WTC11 (cell line): ENCODE measurements around the gene CLDN14. TPM values are rescaled to one million over a fixed set of nuclear protein-coding genes. Genes with fewer than 3 reads are reported as not detected.

ENCODE experiments used
- ATAC-seq: fragments of 200-7000 bp; cut with Tn5 transposase; 2 replicates; pipeline ENCODE4 v1.10.0; 2021; ENCODE audit warnings: mild to moderate bottlenecking, moderate library complexity
- CTCF ChIA-PET: fragments of 300-600 bp; sonication (Branson Sonifier 250); formaldehyde crosslinking; loops from one replicate; lab custom pipeline; 2021; ENCODE audit warnings: antibody characterized with exemption; lab: Charles Lee
- POLR2A ChIA-PET: fragments of 350-600 bp; sonication (Branson Sonifier 250); formaldehyde crosslinking; loops from one replicate; lab custom pipeline; 2021; ENCODE audit warnings: antibody characterized with exemption; lab: Charles Lee
- DNase-seq: peaks from one replicate; pipeline ENCODE4 v3.0.0; 2021; ENCODE audit warnings: low spot score
- H3K27ac Mint-ChIP-seq: 2 replicates; pipeline ENCODE4 v1.8.0; 2021; ENCODE audit warnings: mixed read lengths
- H3K27me3 Mint-ChIP-seq: 2 replicates; pipeline ENCODE4 v1.8.0; 2021; ENCODE audit warnings: low read depth, mild to moderate bottlenecking, moderate library complexity, mixed read lengths
- H3K36me3 Mint-ChIP-seq: 2 replicates; pipeline ENCODE4 v1.8.0; 2021; ENCODE audit warnings: mixed read lengths
- H3K4me1 Mint-ChIP-seq: 2 replicates; pipeline ENCODE4 v1.8.0; 2022; ENCODE audit warnings: mixed read lengths
- H3K4me3 Mint-ChIP-seq: 2 replicates; pipeline ENCODE4 v1.8.0; 2021; ENCODE audit warnings: mild to moderate bottlenecking, moderate library complexity, mixed read lengths
- H3K9me3 Mint-ChIP-seq: 2 replicates; pipeline ENCODE4 v1.8.0; 2021; ENCODE audit warnings: mixed read lengths
- ESRRA ChIP-seq: sonication (generic); formaldehyde crosslinking; IDR thresholded peaks from 2 replicates; pipeline ENCODE4 v1.8.1; 2022; ENCODE audit warnings: mild to moderate bottlenecking, missing genetic modification reagents, borderline replicate concordance
- HMGA2 ChIP-seq: fragments of 250-450 bp; sonication (Bioruptor Pico); IDR thresholded peaks from 2 replicates; pipeline ENCODE4 v1.4.0; 2021; ENCODE audit warnings: mild to moderate bottlenecking, moderate library complexity
- NR3C1 ChIP-seq: sonication (generic); formaldehyde crosslinking; conservative IDR thresholded peaks from 2 replicates; pipeline ENCODE4 v1.8.1; 2023; ENCODE audit warnings: low read depth, mild to moderate bottlenecking, missing genetic modification reagents
- total RNA-seq: library from RNA; stranded (reverse); gene quantifications from 3 replicates; pipeline ENCODE4 v1.2.3, GENCODE V29; 2021
- TF ChIP-seq, protein P1 (sequence below): fragments of 250-450 bp; sonication (Bioruptor Pico); IDR thresholded peaks from 2 replicates; pipeline ENCODE4 v1.9.0; 2021; ENCODE audit warnings: mild to moderate bottlenecking
- TF ChIP-seq, protein P2 (sequence below): sonication (generic); formaldehyde crosslinking; IDR thresholded peaks from 2 replicates; pipeline ENCODE4 v1.8.1; 2022; ENCODE audit warnings: mild to moderate bottlenecking, moderate library complexity, missing genetic modification reagents
- TF ChIP-seq, protein P3 (sequence below): sonication (generic); formaldehyde crosslinking; IDR thresholded peaks from 2 replicates; pipeline ENCODE4 v1.8.0; 2022; ENCODE audit warnings: missing genetic modification reagents
- TF ChIP-seq, protein P4 (sequence below): sonication (generic); formaldehyde crosslinking; IDR thresholded peaks from 2 replicates; pipeline ENCODE4 v1.8.1; 2022; ENCODE audit warnings: low read depth, missing genetic modification reagents, borderline replicate concordance
- TF ChIP-seq, protein P5 (sequence below): sonication (generic); formaldehyde crosslinking; IDR thresholded peaks from 2 replicates; pipeline ENCODE4 v1.8.1; 2023; ENCODE audit warnings: mild to moderate bottlenecking, missing genetic modification reagents
- TF ChIP-seq, protein P6 (sequence below): sonication (generic); formaldehyde crosslinking; IDR thresholded peaks from 2 replicates; pipeline ENCODE4 v1.8.0; 2022; ENCODE audit warnings: mild to moderate bottlenecking, missing genetic modification reagents

Gene CLDN14
- total RNA-seq, 1 experiment from 2014 or later: not detected

DNA sequence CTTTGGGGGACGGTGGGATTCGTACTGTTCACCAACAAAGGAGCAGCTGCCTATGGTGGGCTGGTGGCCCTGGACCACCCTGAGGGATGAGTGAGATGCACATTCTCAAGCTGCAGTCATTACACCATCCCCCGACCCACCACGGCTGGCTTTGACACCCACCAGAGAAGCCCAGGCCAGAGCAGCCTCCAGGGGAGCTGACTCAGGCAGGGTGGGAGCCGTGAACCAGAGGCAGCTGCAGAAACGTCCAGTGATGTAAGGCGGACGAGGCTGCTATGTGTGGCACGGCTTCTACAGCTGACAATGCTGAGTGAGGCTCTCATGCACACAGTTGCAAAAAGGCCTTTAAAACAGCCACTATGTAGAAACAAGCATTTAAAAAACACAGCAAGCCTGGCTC lies 54.6 kb downstream of the CLDN14 start (continued):
- TF ChIP-seq, protein P1, sequence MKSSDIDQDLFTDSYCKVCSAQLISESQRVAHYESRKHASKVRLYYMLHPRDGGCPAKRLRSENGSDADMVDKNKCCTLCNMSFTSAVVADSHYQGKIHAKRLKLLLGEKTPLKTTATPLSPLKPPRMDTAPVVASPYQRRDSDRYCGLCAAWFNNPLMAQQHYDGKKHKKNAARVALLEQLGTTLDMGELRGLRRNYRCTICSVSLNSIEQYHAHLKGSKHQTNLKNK (CRISPR knock-in tag): no peak
- TF ChIP-seq HMGA2: no peak

DNA sequence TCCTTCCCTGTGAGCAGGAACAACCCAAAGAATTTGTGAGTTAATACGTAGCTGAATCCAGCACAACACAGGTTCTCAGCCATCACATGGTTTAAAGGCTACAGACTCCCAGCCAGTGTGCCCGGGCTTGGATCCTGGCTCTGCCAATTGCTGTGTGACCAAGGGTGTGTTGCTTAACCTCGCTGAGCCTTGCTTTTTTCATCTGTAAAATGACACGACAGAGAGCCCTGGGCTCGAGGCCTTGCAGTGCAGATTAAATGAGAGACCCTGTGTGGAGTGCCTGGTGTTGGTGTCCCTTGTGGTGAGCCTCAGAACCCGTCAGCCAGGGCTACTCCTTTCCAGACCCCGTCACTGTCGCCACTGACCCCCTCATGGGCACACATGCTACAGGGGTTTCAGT lies 55.3 kb downstream of the CLDN14 start:
- TF ChIP-seq NR3C1 (CRISPR knock-in tag): no peak
- TF ChIP-seq, protein P2, sequence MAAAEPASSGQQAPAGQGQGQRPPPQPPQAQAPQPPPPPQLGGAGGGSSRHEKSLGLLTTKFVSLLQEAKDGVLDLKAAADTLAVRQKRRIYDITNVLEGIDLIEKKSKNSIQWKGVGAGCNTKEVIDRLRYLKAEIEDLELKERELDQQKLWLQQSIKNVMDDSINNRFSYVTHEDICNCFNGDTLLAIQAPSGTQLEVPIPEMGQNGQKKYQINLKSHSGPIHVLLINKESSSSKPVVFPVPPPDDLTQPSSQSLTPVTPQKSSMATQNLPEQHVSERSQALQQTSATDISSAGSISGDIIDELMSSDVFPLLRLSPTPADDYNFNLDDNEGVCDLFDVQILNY (CRISPR knock-in tag): no peak
- no peak for TF ChIP-seq ESRRA (CRISPR knock-in tag)
- TF ChIP-seq, protein P3, sequence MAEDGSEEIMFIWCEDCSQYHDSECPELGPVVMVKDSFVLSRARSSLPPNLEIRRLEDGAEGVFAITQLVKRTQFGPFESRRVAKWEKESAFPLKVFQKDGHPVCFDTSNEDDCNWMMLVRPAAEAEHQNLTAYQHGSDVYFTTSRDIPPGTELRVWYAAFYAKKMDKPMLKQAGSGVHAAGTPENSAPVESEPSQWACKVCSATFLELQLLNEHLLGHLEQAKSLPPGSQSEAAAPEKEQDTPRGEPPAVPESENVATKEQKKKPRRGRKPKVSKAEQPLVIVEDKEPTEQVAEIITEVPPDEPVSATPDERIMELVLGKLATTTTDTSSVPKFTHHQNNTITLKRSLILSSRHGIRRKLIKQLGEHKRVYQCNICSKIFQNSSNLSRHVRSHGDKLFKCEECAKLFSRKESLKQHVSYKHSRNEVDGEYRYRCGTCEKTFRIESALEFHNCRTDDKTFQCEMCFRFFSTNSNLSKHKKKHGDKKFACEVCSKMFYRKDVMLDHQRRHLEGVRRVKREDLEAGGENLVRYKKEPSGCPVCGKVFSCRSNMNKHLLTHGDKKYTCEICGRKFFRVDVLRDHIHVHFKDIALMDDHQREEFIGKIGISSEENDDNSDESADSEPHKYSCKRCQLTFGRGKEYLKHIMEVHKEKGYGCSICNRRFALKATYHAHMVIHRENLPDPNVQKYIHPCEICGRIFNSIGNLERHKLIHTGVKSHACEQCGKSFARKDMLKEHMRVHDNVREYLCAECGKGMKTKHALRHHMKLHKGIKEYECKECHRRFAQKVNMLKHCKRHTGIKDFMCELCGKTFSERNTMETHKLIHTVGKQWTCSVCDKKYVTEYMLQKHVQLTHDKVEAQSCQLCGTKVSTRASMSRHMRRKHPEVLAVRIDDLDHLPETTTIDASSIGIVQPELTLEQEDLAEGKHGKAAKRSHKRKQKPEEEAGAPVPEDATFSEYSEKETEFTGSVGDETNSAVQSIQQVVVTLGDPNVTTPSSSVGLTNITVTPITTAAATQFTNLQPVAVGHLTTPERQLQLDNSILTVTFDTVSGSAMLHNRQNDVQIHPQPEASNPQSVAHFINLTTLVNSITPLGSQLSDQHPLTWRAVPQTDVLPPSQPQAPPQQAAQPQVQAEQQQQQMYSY (CRISPR knock-in tag): no peak
- TF ChIP-seq, protein P4, sequence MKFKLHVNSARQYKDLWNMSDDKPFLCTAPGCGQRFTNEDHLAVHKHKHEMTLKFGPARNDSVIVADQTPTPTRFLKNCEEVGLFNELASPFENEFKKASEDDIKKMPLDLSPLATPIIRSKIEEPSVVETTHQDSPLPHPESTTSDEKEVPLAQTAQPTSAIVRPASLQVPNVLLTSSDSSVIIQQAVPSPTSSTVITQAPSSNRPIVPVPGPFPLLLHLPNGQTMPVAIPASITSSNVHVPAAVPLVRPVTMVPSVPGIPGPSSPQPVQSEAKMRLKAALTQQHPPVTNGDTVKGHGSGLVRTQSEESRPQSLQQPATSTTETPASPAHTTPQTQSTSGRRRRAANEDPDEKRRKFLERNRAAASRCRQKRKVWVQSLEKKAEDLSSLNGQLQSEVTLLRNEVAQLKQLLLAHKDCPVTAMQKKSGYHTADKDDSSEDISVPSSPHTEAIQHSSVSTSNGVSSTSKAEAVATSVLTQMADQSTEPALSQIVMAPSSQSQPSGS (CRISPR knock-in tag): no peak
- Mint-ChIP-seq H3K4me3 (no peak overlapping the region), H3K27me3 (no peaks in the 10 kb centered on the region), H3K4me1 (peaks cover 21% of the 10 kb centered on the region), H3K27ac (no peak overlapping the region), H3K9me3 (no peaks in the 10 kb centered on the region), H3K36me3 (no peaks in the 10 kb centered on the region)
- ATAC-seq: no peak
- POLR2A ChIA-PET: no interaction called here
- CTCF ChIA-PET: interaction anchor here (1.5 to 2.3 kb wide), 2 partner anchors 9 to 55 kb away, joined by 5 to 10 read pairs; partner anchors contain the start of gene CLDN14
- DNase-seq: no peak

DNA sequence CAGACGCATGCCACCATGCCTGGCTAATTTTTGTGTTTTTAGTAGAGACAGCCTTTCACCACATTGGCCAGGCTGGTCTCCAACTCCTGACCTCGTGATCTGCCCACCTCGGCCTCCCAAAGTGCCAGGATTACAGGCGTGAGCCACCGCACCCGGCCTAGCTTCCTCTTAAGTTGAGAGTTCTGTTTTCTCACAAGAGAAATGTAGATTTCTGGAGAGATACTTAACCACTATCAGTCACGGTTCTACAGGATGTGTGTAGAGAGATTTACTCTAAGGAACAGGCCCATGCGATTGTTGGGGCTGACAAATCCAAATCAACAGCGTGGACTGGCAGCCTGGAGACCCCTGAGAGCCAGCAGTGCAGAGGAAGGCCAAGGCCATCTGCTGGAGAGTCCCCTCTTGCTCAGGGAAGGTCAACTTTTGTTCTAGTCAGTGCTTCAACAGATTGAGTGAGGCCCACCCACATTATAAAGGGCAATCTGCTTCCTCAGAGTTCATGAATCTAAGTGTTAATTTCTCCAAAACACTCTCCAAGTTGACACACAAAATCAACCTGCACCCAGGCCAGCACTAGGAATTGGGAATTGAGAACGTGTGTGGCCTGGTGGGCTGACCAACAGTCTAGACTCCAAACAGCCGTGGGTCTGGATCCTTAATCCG lies 56.0 kb downstream of the CLDN14 start:
- Mint-ChIP-seq H3K9me3 (no peaks in the 10 kb centered on the region), H3K4me1 (peaks cover 21% of the 10 kb centered on the region), H3K27ac (no peak overlapping the region), H3K36me3 (no peaks in the 10 kb centered on the region), H3K4me3 (no peak overlapping the region), H3K27me3 (no peaks in the 10 kb centered on the region)
- ChIA-PET POLR2A (no interaction called here), CTCF (interaction anchor here (0.6 to 2.5 kb wide), 4 partner anchors 35 to 1028 kb away, joined by 3 to 10 read pairs (median 5); partner anchors contain the start of gene CLDN14)
- ATAC-seq: no peak
- no peak for DNase-seq
- TF ChIP-seq, protein P5, sequence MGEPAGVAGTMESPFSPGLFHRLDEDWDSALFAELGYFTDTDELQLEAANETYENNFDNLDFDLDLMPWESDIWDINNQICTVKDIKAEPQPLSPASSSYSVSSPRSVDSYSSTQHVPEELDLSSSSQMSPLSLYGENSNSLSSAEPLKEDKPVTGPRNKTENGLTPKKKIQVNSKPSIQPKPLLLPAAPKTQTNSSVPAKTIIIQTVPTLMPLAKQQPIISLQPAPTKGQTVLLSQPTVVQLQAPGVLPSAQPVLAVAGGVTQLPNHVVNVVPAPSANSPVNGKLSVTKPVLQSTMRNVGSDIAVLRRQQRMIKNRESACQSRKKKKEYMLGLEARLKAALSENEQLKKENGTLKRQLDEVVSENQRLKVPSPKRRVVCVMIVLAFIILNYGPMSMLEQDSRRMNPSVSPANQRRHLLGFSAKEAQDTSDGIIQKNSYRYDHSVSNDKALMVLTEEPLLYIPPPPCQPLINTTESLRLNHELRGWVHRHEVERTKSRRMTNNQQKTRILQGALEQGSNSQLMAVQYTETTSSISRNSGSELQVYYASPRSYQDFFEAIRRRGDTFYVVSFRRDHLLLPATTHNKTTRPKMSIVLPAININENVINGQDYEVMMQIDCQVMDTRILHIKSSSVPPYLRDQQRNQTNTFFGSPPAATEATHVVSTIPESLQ (CRISPR knock-in tag): no peak
- TF ChIP-seq, protein P6, sequence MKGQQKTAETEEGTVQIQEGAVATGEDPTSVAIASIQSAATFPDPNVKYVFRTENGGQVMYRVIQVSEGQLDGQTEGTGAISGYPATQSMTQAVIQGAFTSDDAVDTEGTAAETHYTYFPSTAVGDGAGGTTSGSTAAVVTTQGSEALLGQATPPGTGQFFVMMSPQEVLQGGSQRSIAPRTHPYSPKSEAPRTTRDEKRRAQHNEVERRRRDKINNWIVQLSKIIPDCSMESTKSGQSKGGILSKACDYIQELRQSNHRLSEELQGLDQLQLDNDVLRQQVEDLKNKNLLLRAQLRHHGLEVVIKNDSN: no peak
